Stimulated activated CD4-positive, alpha-beta T cell treated with anti-CD3 and anti-CD28 coated beads, Interleukin-4, amount 100 ng/mL, for 24 hours (primary cell): ENCODE measurements around the gene INPP5A.
"Not testable (repeated sequence)": the region's sequence is repeated elsewhere in the genome, so short reads cannot be mapped to it uniquely, and the experiment has no call there.

Experiments
- DNase-seq: peaks from one replicate; pipeline ENCODE4 v3.0.0-alpha.2; 2020

INPP5A gene

DNA sequence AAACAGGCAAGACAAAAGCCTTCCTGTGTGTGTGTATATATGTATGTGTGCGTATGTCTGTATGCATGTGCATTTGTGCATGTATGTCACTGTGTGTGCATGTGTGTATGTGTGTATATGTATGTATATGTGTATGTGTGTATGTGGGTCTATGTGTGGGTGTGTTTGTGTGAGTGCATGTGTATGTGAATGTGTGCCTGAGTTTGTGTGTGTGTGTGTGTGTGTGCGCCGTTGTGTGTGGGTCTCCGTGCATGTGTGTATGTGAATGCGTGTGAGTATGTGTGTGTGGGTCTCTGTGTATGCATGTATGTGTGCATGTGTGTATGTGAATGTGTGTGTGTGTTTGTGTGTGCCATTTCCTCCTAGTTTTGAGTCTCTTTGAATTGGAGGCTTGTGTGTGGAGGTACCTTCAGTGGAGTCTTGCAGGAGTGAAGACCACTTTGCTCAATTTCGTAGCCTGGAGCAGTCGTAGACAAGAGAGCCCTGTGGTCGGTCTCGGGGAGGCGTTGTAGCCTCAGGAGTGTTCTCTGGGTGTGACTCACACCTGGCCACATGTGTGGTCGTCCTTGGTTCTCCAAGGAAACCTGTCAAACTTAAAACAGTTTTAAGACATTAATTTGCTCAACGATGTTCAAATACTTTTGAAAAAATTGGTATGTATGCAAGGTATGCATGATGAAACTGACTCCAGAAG, 28.1 kb downstream of the INPP5A start:
- no peak for DNase-seq

DNA sequence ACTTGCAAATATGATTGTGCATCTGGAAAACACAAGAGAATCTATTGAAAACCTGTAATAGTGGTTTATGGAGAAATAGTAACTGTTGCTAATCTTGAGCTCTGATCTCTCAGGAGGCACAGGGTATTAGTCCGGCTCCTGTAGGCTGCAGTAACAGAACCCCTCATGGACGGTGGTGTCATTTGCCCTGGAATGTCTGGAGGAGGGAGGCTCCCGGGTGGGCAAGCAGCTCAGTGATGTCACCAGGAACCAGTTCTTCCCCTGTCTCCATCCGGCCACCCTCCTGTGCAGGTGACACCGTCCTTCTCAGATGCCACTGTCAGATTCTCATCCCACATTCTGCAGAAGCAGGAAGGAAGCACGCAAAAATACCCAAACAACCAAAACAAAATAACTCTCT, 29.3 kb downstream of the INPP5A start:
- no peak for DNase-seq

GRCh38 chr10:132570265-132570664, 32.7 kb downstream of the INPP5A start:
- no peak for DNase-seq

DNA sequence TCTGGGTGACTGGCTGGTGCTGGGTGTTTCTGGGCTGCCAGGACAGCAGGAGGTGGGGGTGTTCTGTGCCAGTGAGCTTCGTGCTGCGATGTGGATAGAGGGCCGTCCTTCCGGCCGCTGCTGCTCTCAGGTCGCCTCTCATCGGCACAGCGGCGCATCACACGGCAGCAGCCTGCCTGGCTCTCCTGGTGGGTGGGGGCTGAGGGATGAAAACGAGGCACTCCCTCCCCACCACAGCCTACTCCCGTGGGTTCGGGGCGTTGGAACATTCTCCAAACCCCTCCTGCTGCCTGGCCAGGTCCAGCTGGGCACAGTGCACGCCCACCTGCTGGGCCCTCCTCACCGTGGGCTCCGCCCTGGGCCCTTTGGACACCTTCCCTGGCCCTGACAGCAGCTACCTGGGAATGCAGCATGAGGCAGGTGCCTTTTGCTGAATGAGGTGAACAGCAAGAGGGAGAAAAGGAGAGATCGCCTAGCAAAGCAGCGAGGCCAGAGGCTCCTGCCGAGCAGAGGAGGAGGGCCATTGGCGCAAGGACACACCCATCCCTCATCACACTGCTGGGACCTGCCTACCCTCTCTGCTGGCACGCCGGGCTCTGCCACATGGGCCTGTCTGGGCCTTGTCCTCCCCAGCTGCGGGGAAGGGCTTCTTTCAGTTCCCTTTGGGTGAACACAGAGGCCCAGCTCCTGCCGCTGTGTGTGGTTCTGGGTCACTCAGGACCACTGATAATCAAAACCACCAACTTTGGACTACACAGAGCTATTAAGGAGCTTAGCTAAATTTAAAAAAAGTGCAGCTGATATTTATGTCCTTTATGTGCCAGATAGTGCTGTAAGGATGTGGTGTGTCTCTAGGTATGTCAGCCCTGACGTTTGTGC, 33.4 kb downstream of the INPP5A start:
- DNase-seq = no peak

- peak; percentile 69 for DNase-seq
Measured at GRCh38 chr10:132571650-132572544, 34.3 kb downstream of the INPP5A start.

DNA sequence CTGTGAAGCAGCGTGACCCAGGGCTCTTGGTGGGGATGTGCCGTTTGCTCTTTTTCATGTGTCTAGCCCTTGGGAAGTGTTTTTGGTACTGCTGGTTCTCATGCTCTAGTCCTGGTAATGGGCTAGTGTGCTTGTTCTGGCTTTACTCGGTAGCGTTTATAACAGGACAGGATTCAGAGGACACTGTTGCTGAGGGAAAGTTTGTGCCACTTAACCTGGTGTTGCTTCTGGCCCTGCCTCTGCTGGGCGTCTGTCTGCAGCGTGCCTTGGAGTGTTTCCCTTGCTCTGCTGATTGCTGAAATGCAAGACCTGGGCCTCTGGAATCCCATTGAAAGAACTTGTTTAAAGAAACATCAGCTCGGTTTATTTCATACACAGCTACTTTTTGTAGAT, 35.0 kb downstream of the INPP5A start:
- DNase-seq = no peak

DNA sequence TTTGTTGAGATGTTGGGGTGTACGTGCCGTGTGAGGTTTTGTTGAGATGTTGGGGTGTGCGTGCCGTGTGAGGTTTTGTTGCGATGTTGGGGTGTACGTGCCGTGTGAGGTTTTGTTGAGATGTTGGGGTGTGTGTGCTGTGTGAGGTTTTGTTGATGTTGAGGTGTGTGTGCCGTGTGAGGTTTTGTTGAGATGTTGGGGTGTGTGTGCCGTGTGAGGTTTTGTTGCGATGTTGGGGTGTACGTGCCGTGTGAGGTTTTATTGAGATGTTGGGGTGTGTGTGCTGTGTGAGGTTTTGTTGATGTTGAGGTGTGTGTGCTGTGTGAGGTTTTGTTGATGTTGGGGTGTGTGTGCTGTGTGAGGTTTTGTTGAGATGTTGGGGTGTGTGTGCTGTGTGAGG, 35.4 kb downstream of the INPP5A start:
- DNase-seq = not testable (repeated sequence)

GRCh38 chr10:132574288-132574687, 36.7 kb downstream of the INPP5A start:
- DNase-seq = no peak

DNA sequence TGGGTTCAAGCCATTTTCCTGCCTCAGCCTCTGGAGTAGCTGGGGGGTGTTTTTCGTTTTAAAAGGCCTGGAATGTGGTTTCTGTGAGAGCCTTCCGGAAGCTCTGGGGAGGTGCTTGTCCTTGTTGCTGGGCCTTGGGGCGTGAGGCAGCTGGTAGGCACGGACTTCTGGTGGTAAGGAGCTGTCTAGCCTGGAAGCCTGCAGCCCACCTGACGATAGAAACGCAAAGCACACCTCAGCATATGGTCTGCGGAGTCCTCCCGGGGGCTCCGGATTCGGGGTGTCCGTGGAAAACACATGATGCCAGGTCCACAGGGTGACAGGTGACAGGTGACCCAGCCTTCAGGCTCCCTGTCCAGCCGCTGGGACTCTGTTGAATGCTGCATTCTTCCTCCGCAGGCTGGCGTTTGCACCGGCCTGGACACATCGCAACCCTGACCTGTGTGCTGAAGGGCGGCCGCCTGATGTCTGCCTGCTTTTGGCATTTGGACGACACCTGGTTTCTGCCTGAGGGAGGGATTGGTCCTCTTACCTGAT, 37.3 kb downstream of the INPP5A start:
- DNase-seq = no peak

DNA sequence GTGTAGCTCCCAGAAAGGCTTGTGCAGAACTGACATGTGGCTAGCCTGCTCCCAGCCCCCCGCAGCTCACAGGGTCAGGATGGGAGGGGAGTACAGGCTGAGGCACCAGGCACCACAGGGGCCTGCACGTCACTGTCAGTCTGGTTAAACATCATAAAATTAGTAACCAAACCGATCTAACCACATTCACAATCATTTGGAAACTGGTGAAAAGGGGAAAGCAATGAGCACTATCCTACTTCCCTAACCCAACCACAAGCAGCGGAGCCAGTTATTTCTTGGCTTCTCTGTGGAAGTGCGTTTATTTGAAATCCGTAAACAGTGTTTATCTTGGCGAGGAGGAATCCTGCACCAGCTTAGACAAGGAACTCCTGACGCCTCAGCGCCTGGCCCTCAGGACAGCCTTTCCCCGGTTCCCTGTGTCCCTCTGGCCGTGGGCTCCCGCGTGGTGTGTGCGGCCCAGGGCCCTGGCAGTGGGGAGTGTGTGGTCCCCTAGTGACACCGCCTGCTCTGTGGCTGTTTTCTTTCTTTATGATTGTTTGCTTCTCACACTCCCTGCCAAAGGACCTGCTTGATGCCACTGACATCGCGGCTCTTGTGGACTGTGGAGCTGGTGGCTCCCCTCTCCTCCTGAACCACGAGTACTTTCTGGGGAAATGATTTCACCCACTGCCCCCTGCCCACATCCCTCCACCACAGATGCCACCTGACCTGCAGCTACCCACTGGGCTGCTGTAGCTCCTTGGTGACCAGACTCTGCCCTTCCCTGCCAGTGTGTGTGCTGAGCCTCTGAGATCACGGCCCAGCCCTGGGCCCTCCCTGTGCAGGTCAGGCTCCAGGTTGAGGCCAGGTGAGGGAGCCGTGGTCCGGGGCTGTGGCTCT, 38.0 kb downstream of the INPP5A start:
- peak; percentile 25 for DNase-seq

DNA sequence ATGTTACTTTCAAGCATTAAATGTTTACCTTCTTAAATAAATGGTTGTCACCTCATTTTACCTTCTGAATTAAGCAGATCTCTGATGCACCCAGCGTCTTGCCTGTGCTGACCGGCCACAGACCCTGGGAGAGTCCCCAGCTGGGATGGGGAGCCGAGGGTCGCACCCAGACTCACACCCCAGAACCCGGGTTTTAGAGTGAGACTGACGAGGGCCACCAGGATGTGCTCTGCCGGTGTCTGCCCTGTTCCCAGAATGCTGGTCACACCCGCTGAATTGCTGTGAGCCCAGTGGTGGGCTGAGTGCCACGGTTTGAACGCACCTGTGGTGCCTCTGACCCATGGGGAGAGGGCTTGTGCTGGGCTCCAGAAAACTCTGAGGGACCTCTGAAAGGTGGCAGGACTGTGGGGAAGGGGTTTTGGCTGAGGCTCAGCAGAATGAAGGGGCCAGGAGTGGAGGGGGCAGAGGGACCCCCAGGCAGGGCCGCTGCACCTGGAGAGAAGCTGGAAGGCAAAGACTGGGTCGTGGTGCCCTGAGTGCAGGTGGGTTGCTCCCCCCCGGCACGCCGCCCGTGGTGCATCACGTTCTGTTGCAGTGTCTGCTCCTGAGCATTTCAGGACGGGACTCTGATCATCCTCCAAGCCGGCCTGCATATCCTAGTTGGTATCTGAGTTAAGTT, 39.2 kb downstream of the INPP5A start:
- DNase-seq = no peak

DNA sequence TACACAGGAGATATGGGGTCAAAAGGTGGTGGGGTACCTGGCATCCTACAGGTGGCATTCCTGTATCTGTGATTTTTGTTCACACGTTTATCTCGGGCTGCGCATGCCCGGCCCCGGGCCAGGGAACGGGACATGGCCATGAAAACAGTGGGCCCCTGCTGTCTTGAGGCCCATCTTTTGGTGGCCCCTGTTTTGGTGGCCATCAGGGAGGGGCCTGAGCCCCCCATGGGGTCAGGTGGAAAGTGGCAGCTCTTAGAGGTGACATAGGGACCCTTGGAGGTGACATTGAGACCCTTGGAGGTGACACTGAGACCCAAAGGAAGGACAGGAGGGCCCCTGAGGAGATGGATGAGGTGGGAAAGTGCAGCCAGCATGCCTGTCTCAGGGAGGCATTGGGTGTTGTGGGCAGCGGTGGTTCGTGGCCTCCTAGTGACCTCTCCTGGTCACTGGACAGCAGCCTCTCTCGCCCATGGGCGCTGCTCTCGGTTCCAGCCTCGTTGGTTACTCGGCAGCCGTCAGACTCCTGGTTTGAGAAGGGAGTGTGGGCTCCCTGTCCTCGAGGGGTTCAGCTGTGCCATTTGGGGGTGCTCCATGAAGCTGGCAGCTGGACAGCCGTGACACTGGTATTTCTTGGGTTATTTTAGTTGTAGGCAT, 39.9 kb downstream of the INPP5A start:
- no peak for DNase-seq

DNA sequence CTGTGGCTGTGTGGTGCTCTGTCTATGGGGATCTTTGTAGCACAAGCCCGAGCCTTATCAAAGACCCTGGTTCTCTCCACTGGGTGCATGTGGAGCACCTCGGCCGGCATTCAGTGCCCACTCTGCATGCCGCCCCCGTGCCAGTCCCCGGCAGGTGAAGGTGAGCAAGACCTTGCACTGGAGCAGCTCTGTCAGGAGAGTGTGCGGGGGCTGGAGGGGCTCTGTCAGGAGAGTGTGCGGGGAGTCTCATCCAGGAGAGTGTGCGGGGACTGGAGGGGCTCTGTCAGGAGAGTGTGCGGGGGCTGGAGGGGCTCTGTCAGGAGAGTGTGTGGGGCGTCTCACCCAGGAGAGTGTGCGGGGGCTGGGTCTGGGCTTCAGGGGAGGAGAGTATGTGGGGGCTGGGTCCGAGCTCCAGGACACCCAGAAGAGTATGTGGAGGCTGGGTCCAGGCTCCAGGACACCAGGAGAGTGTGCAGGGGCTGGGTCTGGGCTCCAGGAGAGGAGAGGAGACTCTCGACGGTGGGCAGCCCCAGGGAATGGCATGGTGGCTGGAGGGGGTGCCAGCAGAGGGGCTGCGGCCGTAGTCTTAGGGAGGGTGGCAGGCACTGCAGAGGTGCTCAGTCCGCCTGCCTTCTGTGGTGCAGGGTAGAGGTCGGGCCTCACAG, 40.8 kb downstream of the INPP5A start:
- DNase-seq = no peak

DNA sequence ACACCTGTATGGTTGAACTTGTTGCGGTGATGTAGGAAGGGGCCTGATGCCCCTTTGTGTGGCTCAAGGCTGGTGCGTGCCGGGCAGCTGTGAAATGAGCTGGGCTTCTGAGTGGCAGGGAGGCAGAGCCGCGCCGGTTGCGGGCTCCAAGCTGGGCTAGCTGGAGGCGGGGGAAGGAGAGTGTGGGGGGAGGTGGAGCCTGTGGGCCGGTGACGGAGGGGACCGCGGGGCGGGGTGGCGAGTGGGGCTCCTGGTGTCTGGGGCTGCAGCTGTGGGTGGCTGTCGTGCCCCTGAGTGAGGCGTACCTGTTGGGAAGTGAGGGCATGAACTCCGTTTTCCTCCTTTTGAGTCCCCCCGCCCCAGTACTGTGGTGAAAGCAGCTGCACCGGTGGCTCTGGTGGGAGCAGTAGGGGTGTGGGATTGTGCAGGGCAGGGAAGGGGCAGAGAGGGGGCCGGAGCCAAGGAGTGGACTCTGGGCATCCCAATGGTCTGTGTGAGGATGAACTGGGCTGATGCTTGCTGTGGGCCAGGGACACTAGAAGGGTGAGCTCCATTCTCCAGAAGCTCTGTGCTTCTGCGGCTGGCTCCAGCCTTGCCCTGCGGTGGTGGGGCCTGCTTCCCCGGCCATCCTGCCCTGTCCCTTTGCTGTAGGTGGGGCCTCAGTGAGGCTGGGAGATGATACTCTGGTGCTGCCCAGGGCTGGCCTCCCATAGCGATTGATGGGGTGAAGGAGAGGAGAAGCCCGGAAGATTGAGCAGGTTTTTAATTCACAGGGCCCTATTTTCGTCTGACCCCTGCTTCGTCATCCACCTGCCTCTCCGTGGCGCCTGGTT, 41.7 kb downstream of the INPP5A start:
- no peak for DNase-seq

DNA sequence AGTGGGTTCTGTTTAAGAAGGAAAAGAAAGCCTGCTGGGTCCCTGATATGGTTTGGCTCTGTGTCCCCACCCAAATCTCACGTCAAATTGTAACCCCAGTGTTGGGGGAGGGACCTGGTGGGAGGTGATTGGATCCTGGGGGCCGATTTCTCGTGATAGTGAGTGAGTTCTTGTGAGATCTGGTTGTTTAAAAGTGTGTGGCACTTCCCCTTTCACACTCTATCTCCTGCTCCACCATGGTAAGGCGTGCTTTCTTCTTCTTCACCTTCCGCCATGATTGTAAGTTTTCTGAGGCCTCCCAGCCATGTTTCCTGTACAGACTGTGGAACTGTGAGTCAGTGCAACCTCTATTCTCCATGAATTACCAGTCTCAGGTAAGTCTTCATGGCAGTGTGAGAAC, 42.6 kb downstream of the INPP5A start:
- no peak for DNase-seq

DNA sequence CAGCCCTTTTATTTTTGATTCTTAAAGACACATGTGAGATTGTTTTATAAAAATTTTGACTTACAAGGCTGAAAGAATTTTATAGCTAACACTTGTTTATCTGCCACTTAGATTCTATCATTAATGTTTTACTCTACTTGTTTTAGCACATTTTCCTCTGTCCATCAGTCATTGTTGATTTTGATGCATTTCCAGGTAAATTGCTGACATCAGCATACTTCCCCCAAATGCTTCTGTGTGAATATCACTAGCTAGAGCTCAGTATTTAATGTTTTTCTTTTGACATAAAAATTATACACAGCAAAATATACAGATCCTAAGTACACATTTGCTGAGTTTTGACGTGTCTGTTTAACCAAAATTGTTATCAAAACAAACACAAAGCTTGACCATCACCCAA, 43.0 kb downstream of the INPP5A start:
- no peak for DNase-seq

GRCh38 chr10:132582137-132582536, 44.5 kb downstream of the INPP5A start:
- DNase-seq = no peak

GRCh38 chr10:132582771-132583170, 45.2 kb downstream of the INPP5A start:
- no peak for DNase-seq

- DNase-seq = no peak
Measured at GRCh38 chr10:132583456-132583855, 45.9 kb downstream of the INPP5A start.
